NB4 (cell line): ENCODE data around the gene TYMS.

ENCODE experiments used
- CTCF ChIP-seq: IDR thresholded peaks from one replicate; pipeline ENCODE4 v1.5.1; 2012; ENCODE audit warnings: low read depth, low read length
- MAX ChIP-seq: IDR thresholded peaks from 2 replicates; pipeline ENCODE4 v1.6.1; 2011; ENCODE audit warnings: low read depth, low read length
- MYC ChIP-seq: IDR thresholded peaks from 2 replicates; pipeline ENCODE4 v1.6.1; 2011; ENCODE audit warnings: low read depth, low read length
- POLR2A ChIP-seq: IDR thresholded peaks from 2 replicates; pipeline ENCODE4 v1.6.1; 2011; ENCODE audit warnings: mild to moderate bottlenecking; ENCODE audit not compliant: insufficient read length; ENCODE audit errors: extremely low read depth

- TF ChIP-seq POLR2A (no peak), CTCF (no peak), MYC (no peak), MAX (no peak)
These were observed 4.7 kb downstream of the TYMS start for GRCh38 chr18:662197-662596.
